H1 (cell line): Measurements from ENCODE around the gene DUSP2. TPM values are rescaled to one million over a fixed set of nuclear protein-coding genes. Genes with fewer than 3 reads are reported as not detected.

Experiments used
- ATF2 ChIP-seq: IDR thresholded peaks from 2 replicates; pipeline ENCODE4 v1.6.1; 2012; ENCODE audit warnings: low read length, inconsistent platforms
- CHD1 ChIP-seq: IDR thresholded peaks from 2 replicates; pipeline ENCODE4 v1.6.1; 2012; ENCODE audit warnings: low read depth, low read length, improper control_type of control experiment
- CTCF ChIP-seq, 3 experiments: IDR thresholded peaks; 1 replicate in 2 of 3; 2 replicates in 1 of 3; pipeline versions ENCODE4 v1.5.1 to v1.6.1; 2011; ENCODE audit warnings: low read length in 3 of 3, mild to moderate bottlenecking in 3 of 3, inconsistent platforms in 2 of 3, low read depth in 1 of 3, moderate library complexity in 1 of 3; ENCODE audit not compliant: insufficient read depth in 1 of 3; ENCODE audit errors: control extremely low read depth in 1 of 3
- polyA plus RNA-seq, 7 experiments: library from polyadenylated mRNA; depleted of rRNA in 3 of 7; stranded (reverse) in 5 of 7; unstranded in 2 of 7; fragments of >200 nt in 5 of 7; fragments of 200-250 nt in 2 of 7; gene quantifications; 1 replicate in 5 of 7; 2 replicates in 1 of 7; 4 replicates in 1 of 7; pipeline versions ENCODE4 v1.2.1 to v1.2.3, GENCODE V29; 2011 to 2013; ENCODE audit warnings: missing spikeins in 2 of 7, mixed read lengths in 2 of 7
- total RNA-seq: library from RNA; stranded (reverse); fragmentation: NEBNext Ultra II Directional; extraction: Animal tissue kit (Norgen Biotek cat#: 25700); gene quantifications from 2 replicates; pipeline ENCODE4 v1.2.1, GENCODE V29; 2021

Gene DUSP2
- total and polyA plus RNA-seq, 2 of the 8 experiments (the other 6 are each of a cell fraction or from before 2014, with no cell fraction given), result 10.1 to 10.4 TPM

GRCh38 chr2:96123936-96124335 is 21.3 kb downstream of the DUSP2 start (continued):
- TF ChIP-seq CTCF (IDR thresholded peaks at IDR 0.05; ENCODE audit: control extremely low read depth in 1 of 3, insufficient read depth in 1 of 3, low read depth in 1 of 3, low read length in 3 of 3) (no peak), ATF2 (no peak), CHD1 (no peak)
- TF ChIP-seq, all 59 proteins: peak for 0
